H7 (cell line): ENCODE results near the gene SMPX. TPM values are rescaled to one million over a fixed set of nuclear protein-coding genes. Genes with fewer than 3 reads are reported as not detected.
"Not testable (repeated sequence)": the region's sequence is repeated elsewhere in the genome, so short reads cannot be mapped to it uniquely, and the experiment has no call there.

ENCODE experiments used
- DNase-seq: peaks from one replicate; pipeline ENCODE4 v3.0.0; 2012
- H3K27me3 ChIP-seq: 2 replicates; pipeline ENCODE4 v1.6.0; 2011; ENCODE audit warnings: mild to moderate bottlenecking, low read length; ENCODE audit not compliant: control insufficient read depth, insufficient read depth
- H3K36me3 ChIP-seq: replicated peaks from 2 replicates; pipeline ENCODE4 v1.5.1; 2011; ENCODE audit warnings: low read length; ENCODE audit not compliant: control insufficient read depth, insufficient read depth
- H3K4me3 ChIP-seq: 2 replicates; pipeline ENCODE4 v1.5.1; 2011; ENCODE audit warnings: low read depth, mild to moderate bottlenecking, control low read depth, low read length, moderate library complexity; ENCODE audit not compliant: insufficient read depth
- total RNA-seq: library from RNA; depleted of rRNA; stranded (reverse); fragments of >200 nt; shearing (Covaris generic); gene quantifications from 2 replicates; pipeline ENCODE4 v1.2.3, GENCODE V29; 2014; rRNA removed

Gene SMPX
- total RNA-seq: 1.9 TPM in 1 of 2 replicates, not detected in the other

- Histone ChIP-seq H3K4me3 (no peak within 1 kb of the TSS), H3K27me3 (no peaks in the 10 kb centered on the region), H3K36me3 (no peaks in the 10 kb centered on the region)
- no peak for DNase-seq
Measured at GRCh38 chrX:21757960-21758359, at the start of gene SMPX. SMPX (minus strand) TSS chrX:21758116; CDS start chrX:21754290, 3,826 bp downstream.

GRCh38 chrX:21806691-21807090 lies 48.8 kb upstream of the SMPX start:
- Histone ChIP-seq H3K27me3 (no peaks in the 10 kb centered on the region), H3K4me3 (no peak overlapping the region), H3K36me3 (no peaks in the 10 kb centered on the region)
- DNase-seq: no peak

GRCh38 chrX:21802839-21803238 lies 44.9 kb upstream of the SMPX start:
- no peak for DNase-seq
- no peaks in the 10 kb centered on the region for H3K27me3 ChIP-seq
- H3K36me3 ChIP-seq: no peaks in the 10 kb centered on the region
- H3K4me3 ChIP-seq: no peak overlapping the region

GRCh38 chrX:21802054-21802670 lies 44.2 kb upstream of the SMPX start:
- Histone ChIP-seq H3K36me3 (no peaks in the 10 kb centered on the region), H3K27me3 (no peaks in the 10 kb centered on the region), H3K4me3 (no peak overlapping the region)
- no peak for DNase-seq

GRCh38 chrX:21800344-21800770 lies 42.4 kb upstream of the SMPX start:
- H3K36me3 ChIP-seq: no peaks in the 10 kb centered on the region
- no peaks in the 10 kb centered on the region for H3K27me3 ChIP-seq
- no peak overlapping the region for H3K4me3 ChIP-seq
- no peak for DNase-seq

GRCh38 chrX:21799767-21800166 lies 41.9 kb upstream of the SMPX start:
- no peaks in the 10 kb centered on the region for H3K36me3 ChIP-seq
- H3K4me3 ChIP-seq: no peak overlapping the region
- no peaks in the 10 kb centered on the region for H3K27me3 ChIP-seq
- no peak for DNase-seq

GRCh38 chrX:21798677-21799219 lies 40.8 kb upstream of the SMPX start:
- no peaks in the 10 kb centered on the region for H3K36me3 ChIP-seq
- no peaks in the 10 kb centered on the region for H3K27me3 ChIP-seq
- H3K4me3 ChIP-seq: no peak overlapping the region
- DNase-seq: no peak

- no peaks in the 10 kb centered on the region for H3K36me3 ChIP-seq
Measured at GRCh38 chrX:21781976-21782375, 24.1 kb upstream of the SMPX start.

GRCh38 chrX:21781525-21781924 lies 23.6 kb upstream of the SMPX start:
- no peak for DNase-seq
- Histone ChIP-seq H3K36me3 (no peaks in the 10 kb centered on the region), H3K4me3 (no peak overlapping the region), H3K27me3 (no peaks in the 10 kb centered on the region)

More at GRCh38 chrX:21781976-21782375, 24.1 kb upstream of the SMPX start:
- Histone ChIP-seq H3K27me3 (no peaks in the 10 kb centered on the region), H3K4me3 (no peak overlapping the region)
- DNase-seq: no peak

- H3K27me3 ChIP-seq: no peaks in the 10 kb centered on the region
- no peak overlapping the region for H3K4me3 ChIP-seq
- H3K36me3 ChIP-seq: no peaks in the 10 kb centered on the region
- no peak for DNase-seq
Measured at GRCh38 chrX:21779095-21779494, 21.2 kb upstream of the SMPX start.

- no peaks in the 10 kb centered on the region for H3K27me3 ChIP-seq
- peak; percentile 2 for DNase-seq
Measured at GRCh38 chrX:21778236-21778635, 20.3 kb upstream of the SMPX start.

GRCh38 chrX:21775128-21775527 lies 17.2 kb upstream of the SMPX start:
- H3K4me3 ChIP-seq, H3K36me3 ChIP-seq, DNase-seq, H3K27me3 ChIP-seq: not testable (repeated sequence)

More at GRCh38 chrX:21778236-21778635, 20.3 kb upstream of the SMPX start:
- Histone ChIP-seq H3K4me3 (no peak overlapping the region), H3K36me3 (no peaks in the 10 kb centered on the region)

- H3K36me3 ChIP-seq, DNase-seq, H3K4me3 ChIP-seq, H3K27me3 ChIP-seq: not testable (repeated sequence)
Measured at GRCh38 chrX:21773036-21773435, 15.1 kb upstream of the SMPX start.

- Histone ChIP-seq H3K36me3 (no peaks in the 10 kb centered on the region), H3K4me3 (no peak overlapping the region), H3K27me3 (no peaks in the 10 kb centered on the region)
- DNase-seq: no peak
Measured at GRCh38 chrX:21770631-21771321, 12.9 kb upstream of the SMPX start.

- Histone ChIP-seq H3K27me3 (no peaks in the 10 kb centered on the region), H3K4me3 (no peak overlapping the region), H3K36me3 (no peaks in the 10 kb centered on the region)
- no peak for DNase-seq
Measured at GRCh38 chrX:21766101-21766500, 8.2 kb upstream of the SMPX start.
